Measurements from ENCODE around the gene ZBED1.

The ZBED1 gene

GRCh38 chrX:2500803-2501558, at the start of gene ZBED1, which contains the start of gene DHRSX:
ZBED1 (minus strand) TSS chrX:2500976; CDS start chrX:2490719, 10,257 bp downstream.
DHRSX (minus strand) TSS chrX:2500976; CDS start chrX:2500925, 51 bp downstream.
- no peak for DNase-seq (ENCODE audit: extremely low read depth, low read depth)

GRCh38 chrX:2549876-2550275, 49.1 kb upstream of the ZBED1 start:
- no peak for TF ChIP-seq CTCF (IDR thresholded peaks at IDR 0.05; ENCODE audit: low read depth, low read length)
- DNase-seq (ENCODE audit: extremely low read depth, low read depth): no peak

More at GRCh38 chrX:2500803-2501558, at the start of gene ZBED1, which contains the start of gene DHRSX:
- no peak for TF ChIP-seq CTCF (IDR thresholded peaks at IDR 0.05; ENCODE audit: low read depth, low read length)

- DNase-seq (ENCODE audit: extremely low read depth, low read depth): no peak
- TF ChIP-seq CTCF (IDR thresholded peaks at IDR 0.05; ENCODE audit: low read depth, low read length): no peak
Observed at GRCh38 chrX:2548711-2549423, 48.1 kb upstream of the ZBED1 start.

GRCh38 chrX:2547736-2548135, 47.0 kb upstream of the ZBED1 start:
- DNase-seq (ENCODE audit: extremely low read depth, low read depth): no peak

GRCh38 chrX:2546496-2546895, 45.7 kb upstream of the ZBED1 start:
- DNase-seq (ENCODE audit: extremely low read depth, low read depth): no peak
- no peak for TF ChIP-seq CTCF (IDR thresholded peaks at IDR 0.05; ENCODE audit: low read depth, low read length)

More at GRCh38 chrX:2547736-2548135, 47.0 kb upstream of the ZBED1 start:
- no peak for TF ChIP-seq CTCF (IDR thresholded peaks at IDR 0.05; ENCODE audit: low read depth, low read length)

GRCh38 chrX:2545144-2545543, 44.4 kb upstream of the ZBED1 start:
- DNase-seq (ENCODE audit: extremely low read depth, low read depth): no peak
- TF ChIP-seq CTCF (IDR thresholded peaks at IDR 0.05; ENCODE audit: low read depth, low read length): no peak

Data from AG09319 (cell line).